ENCODE results near the gene EPPIN.

Gene EPPIN

GRCh38 chr20:45508068-45508886 lies 38.9 kb downstream of the EPPIN start:
- no peaks in the 10 kb centered on the region for H3K36me3 ChIP-seq (ENCODE audit: control insufficient read depth, insufficient read depth, low read length)
- no peaks in the 10 kb centered on the region for H3K4me1 ChIP-seq (ENCODE audit: control insufficient read depth, insufficient read depth, low read length)
- no peak overlapping the region for H3K27ac ChIP-seq (ENCODE audit: insufficient read depth, low read depth, low read length, poor library complexity, severe bottlenecking)
- no peaks in the 10 kb centered on the region for H3K9me3 ChIP-seq (ENCODE audit: control insufficient read depth, low read length)
- no peaks in the 10 kb centered on the region for H3K27me3 ChIP-seq (ENCODE audit: control insufficient read depth, insufficient read depth, low read length, poor library complexity, severe bottlenecking)
- no peak overlapping the region for H3K4me3 ChIP-seq (ENCODE audit: insufficient read depth, low read depth, low read length)
- 89% methylated on average over 7 of the region's 7 CpGs for WGBS, 2 experiments

GRCh38 chr20:45507011-45507820 lies 40.0 kb downstream of the EPPIN start:
- WGBS, 2 experiments = 92 to 99% methylated on average over 4 to 5 of the region's 5 CpGs
- H3K27me3 ChIP-seq (ENCODE audit: control insufficient read depth, insufficient read depth, low read length, poor library complexity, severe bottlenecking) = no peaks in the 10 kb centered on the region

GRCh38 chr20:45506398-45506797 lies 40.8 kb downstream of the EPPIN start:
- Histone ChIP-seq H3K4me1 (ENCODE audit: control insufficient read depth, insufficient read depth, low read length) (no peaks in the 10 kb centered on the region), H3K36me3 (ENCODE audit: control insufficient read depth, insufficient read depth, low read length) (no peaks in the 10 kb centered on the region), H3K4me3 (ENCODE audit: insufficient read depth, low read depth, low read length) (no peak overlapping the region), H3K27ac (ENCODE audit: insufficient read depth, low read depth, low read length, poor library complexity, severe bottlenecking) (no peak overlapping the region), H3K27me3 (ENCODE audit: control insufficient read depth, insufficient read depth, low read length, poor library complexity, severe bottlenecking) (no peaks in the 10 kb centered on the region), H3K9me3 (ENCODE audit: control insufficient read depth, low read length) (no peaks in the 10 kb centered on the region)
- WGBS, 2 experiments = 94 to 98% methylated on average over 2 of the region's 2 CpGs

More at GRCh38 chr20:45507011-45507820, 40.0 kb downstream of the EPPIN start:
- H3K9me3 ChIP-seq (ENCODE audit: control insufficient read depth, low read length) = no peaks in the 10 kb centered on the region
- H3K4me1 ChIP-seq (ENCODE audit: control insufficient read depth, insufficient read depth, low read length) = no peaks in the 10 kb centered on the region
- no peak overlapping the region for H3K4me3 ChIP-seq (ENCODE audit: insufficient read depth, low read depth, low read length)
- no peak overlapping the region for H3K27ac ChIP-seq (ENCODE audit: insufficient read depth, low read depth, low read length, poor library complexity, severe bottlenecking)
- H3K36me3 ChIP-seq (ENCODE audit: control insufficient read depth, insufficient read depth, low read length) = no peaks in the 10 kb centered on the region

DNA sequence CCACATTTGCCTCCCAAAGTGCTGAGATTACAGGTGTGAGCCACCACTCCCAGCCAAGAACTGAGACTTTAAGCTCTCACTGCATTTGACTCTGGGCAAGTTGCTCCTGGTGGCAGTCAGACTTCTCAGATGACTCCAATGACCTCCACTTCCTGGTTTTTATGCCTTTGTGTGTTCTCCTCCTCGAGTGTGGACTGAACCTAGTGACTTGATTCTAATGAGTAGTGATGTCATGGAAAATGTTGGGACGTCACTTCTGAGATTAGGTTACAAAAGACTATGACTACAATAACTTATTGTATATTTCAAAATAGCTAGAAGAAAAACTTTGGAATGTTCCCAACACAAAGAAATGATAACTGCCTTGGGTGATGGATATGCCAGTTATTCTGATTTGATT lies 43.8 kb downstream of the EPPIN start:
- Histone ChIP-seq H3K4me1 (ENCODE audit: control insufficient read depth, insufficient read depth, low read length) (no peaks in the 10 kb centered on the region), H3K4me3 (ENCODE audit: insufficient read depth, low read depth, low read length) (no peak overlapping the region), H3K36me3 (ENCODE audit: control insufficient read depth, insufficient read depth, low read length) (no peaks in the 10 kb centered on the region), H3K27me3 (ENCODE audit: control insufficient read depth, insufficient read depth, low read length, poor library complexity, severe bottlenecking) (no peaks in the 10 kb centered on the region), H3K27ac (ENCODE audit: insufficient read depth, low read depth, low read length, poor library complexity, severe bottlenecking) (no peak overlapping the region), H3K9me3 (ENCODE audit: control insufficient read depth, low read length) (no peaks in the 10 kb centered on the region)
- WGBS, 2 experiments = 78 to 92% methylated on average over 1 of the region's 2 CpGs

- no peak overlapping the region for H3K27ac ChIP-seq (ENCODE audit: insufficient read depth, low read depth, low read length, poor library complexity, severe bottlenecking)
- H3K27me3 ChIP-seq (ENCODE audit: control insufficient read depth, insufficient read depth, low read length, poor library complexity, severe bottlenecking) = no peaks in the 10 kb centered on the region
- H3K4me1 ChIP-seq (ENCODE audit: control insufficient read depth, insufficient read depth, low read length) = no peaks in the 10 kb centered on the region
- H3K4me3 ChIP-seq (ENCODE audit: insufficient read depth, low read depth, low read length) = no peak overlapping the region
- H3K36me3 ChIP-seq (ENCODE audit: control insufficient read depth, insufficient read depth, low read length) = no peaks in the 10 kb centered on the region
- WGBS, 2 experiments = 83 to 100% methylated on average over 1 of the region's 1 CpG
- H3K9me3 ChIP-seq (ENCODE audit: control insufficient read depth, low read length) = no peaks in the 10 kb centered on the region
Measured at GRCh38 chr20:45502561-45502960, 44.6 kb downstream of the EPPIN start.

DNA sequence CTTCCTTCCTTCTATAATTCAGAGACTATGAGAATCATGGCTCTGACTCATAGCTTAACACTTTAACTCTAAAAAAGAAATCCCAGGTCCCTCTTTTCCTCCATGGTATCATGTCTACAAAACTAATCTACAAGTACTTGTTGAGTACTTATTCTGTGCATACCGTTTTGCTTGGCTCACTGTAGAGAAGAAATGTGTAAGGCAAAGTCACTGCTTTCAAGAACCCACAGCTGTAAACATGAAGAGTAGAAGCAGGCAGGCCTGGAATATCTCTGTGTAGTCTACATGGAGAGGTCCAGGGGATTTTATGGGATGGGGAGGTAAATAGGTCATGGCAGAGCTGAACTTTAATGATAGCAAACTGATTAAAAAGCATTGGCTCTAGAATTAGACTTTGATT lies 45.6 kb downstream of the EPPIN start:
- Histone ChIP-seq H3K27ac (ENCODE audit: insufficient read depth, low read depth, low read length, poor library complexity, severe bottlenecking) (no peak overlapping the region), H3K27me3 (ENCODE audit: control insufficient read depth, insufficient read depth, low read length, poor library complexity, severe bottlenecking) (no peaks in the 10 kb centered on the region), H3K36me3 (ENCODE audit: control insufficient read depth, insufficient read depth, low read length) (no peaks in the 10 kb centered on the region), H3K4me1 (ENCODE audit: control insufficient read depth, insufficient read depth, low read length) (no peaks in the 10 kb centered on the region), H3K4me3 (ENCODE audit: insufficient read depth, low read depth, low read length) (no peak overlapping the region), H3K9me3 (ENCODE audit: control insufficient read depth, low read length) (no peaks in the 10 kb centered on the region)
- 88 to 89% methylated on average over 1 of the region's 1 CpG for WGBS, 2 experiments

- WGBS, 2 experiments = 88 to 89% methylated on average over 6 of the region's 6 CpGs
- no peaks in the 10 kb centered on the region for H3K4me1 ChIP-seq (ENCODE audit: control insufficient read depth, insufficient read depth, low read length)
- no peak overlapping the region for H3K4me3 ChIP-seq (ENCODE audit: insufficient read depth, low read depth, low read length)
- no peak overlapping the region for H3K27ac ChIP-seq (ENCODE audit: insufficient read depth, low read depth, low read length, poor library complexity, severe bottlenecking)
- no peaks in the 10 kb centered on the region for H3K9me3 ChIP-seq (ENCODE audit: control insufficient read depth, low read length)
- H3K27me3 ChIP-seq (ENCODE audit: control insufficient read depth, insufficient read depth, low read length, poor library complexity, severe bottlenecking) = no peaks in the 10 kb centered on the region
- H3K36me3 ChIP-seq (ENCODE audit: control insufficient read depth, insufficient read depth, low read length) = no peaks in the 10 kb centered on the region
Measured at GRCh38 chr20:45500022-45500421, 47.2 kb downstream of the EPPIN start.

DNA sequence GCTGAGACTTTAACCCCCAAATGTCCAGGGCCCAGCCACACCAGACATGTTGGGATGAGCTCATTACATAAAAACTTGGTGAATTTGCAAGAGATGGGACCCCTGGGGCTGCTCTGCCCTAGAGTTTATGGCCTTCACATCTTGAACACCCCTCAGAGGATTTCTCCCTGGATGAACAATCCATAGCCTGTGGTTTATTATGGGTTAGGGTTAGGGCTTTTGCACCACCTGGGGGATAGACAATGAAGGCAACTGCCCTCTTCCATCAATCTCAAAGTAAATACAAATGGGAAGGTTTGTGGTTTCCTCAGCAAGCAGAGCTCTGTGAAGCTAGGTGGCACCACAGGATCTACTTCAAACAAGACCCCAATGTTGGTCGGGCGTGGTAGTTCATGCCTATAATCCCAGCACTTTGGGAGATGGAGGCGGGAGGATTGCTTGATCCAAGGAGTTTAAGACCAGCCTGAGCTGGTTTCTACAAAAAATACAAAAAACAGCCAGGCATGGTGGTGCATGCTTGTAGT lies 49.2 kb downstream of the EPPIN start:
- H3K4me3 ChIP-seq (ENCODE audit: insufficient read depth, low read depth, low read length) = no peak overlapping the region
- H3K36me3 ChIP-seq (ENCODE audit: control insufficient read depth, insufficient read depth, low read length) = no peaks in the 10 kb centered on the region
- no peaks in the 10 kb centered on the region for H3K27me3 ChIP-seq (ENCODE audit: control insufficient read depth, insufficient read depth, low read length, poor library complexity, severe bottlenecking)
- no peaks in the 10 kb centered on the region for H3K9me3 ChIP-seq (ENCODE audit: control insufficient read depth, low read length)
- 83 to 84% methylated on average over 3 of the region's 3 CpGs for WGBS, 2 experiments
- no peak overlapping the region for H3K27ac ChIP-seq (ENCODE audit: insufficient read depth, low read depth, low read length, poor library complexity, severe bottlenecking)
- H3K4me1 ChIP-seq (ENCODE audit: control insufficient read depth, insufficient read depth, low read length) = no peaks in the 10 kb centered on the region

- H3K27ac ChIP-seq (ENCODE audit: insufficient read depth, low read depth, low read length, poor library complexity, severe bottlenecking) = no peak overlapping the region
- no peaks in the 10 kb centered on the region for H3K4me1 ChIP-seq (ENCODE audit: control insufficient read depth, insufficient read depth, low read length)
- no peaks in the 10 kb centered on the region for H3K9me3 ChIP-seq (ENCODE audit: control insufficient read depth, low read length)
- no peak overlapping the region for H3K4me3 ChIP-seq (ENCODE audit: insufficient read depth, low read depth, low read length)
- H3K27me3 ChIP-seq (ENCODE audit: control insufficient read depth, insufficient read depth, low read length, poor library complexity, severe bottlenecking) = no peaks in the 10 kb centered on the region
- H3K36me3 ChIP-seq (ENCODE audit: control insufficient read depth, insufficient read depth, low read length) = no peaks in the 10 kb centered on the region
- 94 to 97% methylated on average over 3 of the region's 3 CpGs for WGBS, 2 experiments
Measured at GRCh38 chr20:45496166-45496565, 51.0 kb downstream of the EPPIN start.

DNA sequence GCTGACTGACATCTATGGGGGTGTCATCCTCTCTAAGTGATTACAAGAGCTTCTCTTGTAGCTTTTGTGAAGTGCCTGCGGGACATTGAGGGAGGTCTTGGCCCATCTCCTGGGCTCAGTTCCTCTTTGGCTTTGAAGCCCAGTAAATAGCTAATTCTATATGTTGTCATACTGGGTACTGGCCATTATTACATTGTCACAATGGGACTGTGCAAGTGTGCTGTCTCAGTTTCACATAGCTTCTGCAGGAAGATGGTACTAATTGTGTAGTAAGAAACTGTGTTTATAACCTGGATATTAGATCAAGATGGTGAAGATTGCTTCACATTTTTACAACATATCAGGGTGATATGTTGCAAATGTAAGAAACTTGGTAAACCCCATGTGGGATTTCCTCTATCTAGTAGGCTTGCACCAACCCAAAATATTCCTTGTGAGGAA lies 51.7 kb downstream of the EPPIN start:
- H3K4me1 ChIP-seq (ENCODE audit: control insufficient read depth, insufficient read depth, low read length) = no peaks in the 10 kb centered on the region
- H3K9me3 ChIP-seq (ENCODE audit: control insufficient read depth, low read length) = no peaks in the 10 kb centered on the region
- no peak overlapping the region for H3K4me3 ChIP-seq (ENCODE audit: insufficient read depth, low read depth, low read length)
- WGBS, 2 experiments = 84 to 90% methylated on average over 1 of the region's 1 CpG
- H3K36me3 ChIP-seq (ENCODE audit: control insufficient read depth, insufficient read depth, low read length) = no peaks in the 10 kb centered on the region
- no peaks in the 10 kb centered on the region for H3K27me3 ChIP-seq (ENCODE audit: control insufficient read depth, insufficient read depth, low read length, poor library complexity, severe bottlenecking)
- H3K27ac ChIP-seq (ENCODE audit: insufficient read depth, low read depth, low read length, poor library complexity, severe bottlenecking) = no peak overlapping the region

Measured in ectodermal cell (in vitro differentiated cells).